GM12865 (cell line): ENCODE measurements around the gene GK2.

Experiments used
- DNase-seq: peaks from one replicate; pipeline ENCODE4 v3.0.0; 2010; ENCODE audit warnings: low read depth
- H3K4me3 ChIP-seq: 2 replicates; pipeline ENCODE4 v1.5.1; 2011; ENCODE audit warnings: mild to moderate bottlenecking, low read depth, low read length, control low read depth
- TF ChIP-seq, protein P1 (sequence below): IDR thresholded peaks from 2 replicates; pipeline ENCODE4 v1.5.1; 2011; ENCODE audit warnings: low read length, control low read depth, low read depth, inconsistent platforms; ENCODE audit not compliant: insufficient read depth; ENCODE audit errors: missing control alignments

The GK2 gene

DNA sequence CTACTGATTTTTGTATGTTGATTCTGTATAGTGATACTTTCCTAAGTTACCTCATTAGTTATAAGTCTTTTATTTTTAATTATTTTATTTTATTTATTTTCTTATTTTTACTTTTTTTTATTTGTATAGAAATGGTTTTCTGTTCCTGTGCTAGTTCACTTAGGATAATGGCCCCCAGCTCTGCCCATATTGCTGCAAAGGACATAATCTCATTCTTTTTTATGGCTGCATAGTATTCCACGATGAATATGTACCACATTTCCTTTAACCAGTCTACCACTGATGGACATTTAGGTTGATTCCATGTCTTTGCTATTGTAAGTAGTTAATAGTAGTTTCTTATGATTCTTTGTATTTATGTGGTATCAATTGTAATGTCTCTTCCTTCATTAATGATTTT, 31.5 kb upstream of the GK2 start:
- no peak for DNase-seq
- TF ChIP-seq, protein P1, sequence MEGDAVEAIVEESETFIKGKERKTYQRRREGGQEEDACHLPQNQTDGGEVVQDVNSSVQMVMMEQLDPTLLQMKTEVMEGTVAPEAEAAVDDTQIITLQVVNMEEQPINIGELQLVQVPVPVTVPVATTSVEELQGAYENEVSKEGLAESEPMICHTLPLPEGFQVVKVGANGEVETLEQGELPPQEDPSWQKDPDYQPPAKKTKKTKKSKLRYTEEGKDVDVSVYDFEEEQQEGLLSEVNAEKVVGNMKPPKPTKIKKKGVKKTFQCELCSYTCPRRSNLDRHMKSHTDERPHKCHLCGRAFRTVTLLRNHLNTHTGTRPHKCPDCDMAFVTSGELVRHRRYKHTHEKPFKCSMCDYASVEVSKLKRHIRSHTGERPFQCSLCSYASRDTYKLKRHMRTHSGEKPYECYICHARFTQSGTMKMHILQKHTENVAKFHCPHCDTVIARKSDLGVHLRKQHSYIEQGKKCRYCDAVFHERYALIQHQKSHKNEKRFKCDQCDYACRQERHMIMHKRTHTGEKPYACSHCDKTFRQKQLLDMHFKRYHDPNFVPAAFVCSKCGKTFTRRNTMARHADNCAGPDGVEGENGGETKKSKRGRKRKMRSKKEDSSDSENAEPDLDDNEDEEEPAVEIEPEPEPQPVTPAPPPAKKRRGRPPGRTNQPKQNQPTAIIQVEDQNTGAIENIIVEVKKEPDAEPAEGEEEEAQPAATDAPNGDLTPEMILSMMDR = no peak
- H3K4me3 ChIP-seq = no peak overlapping the region

DNA sequence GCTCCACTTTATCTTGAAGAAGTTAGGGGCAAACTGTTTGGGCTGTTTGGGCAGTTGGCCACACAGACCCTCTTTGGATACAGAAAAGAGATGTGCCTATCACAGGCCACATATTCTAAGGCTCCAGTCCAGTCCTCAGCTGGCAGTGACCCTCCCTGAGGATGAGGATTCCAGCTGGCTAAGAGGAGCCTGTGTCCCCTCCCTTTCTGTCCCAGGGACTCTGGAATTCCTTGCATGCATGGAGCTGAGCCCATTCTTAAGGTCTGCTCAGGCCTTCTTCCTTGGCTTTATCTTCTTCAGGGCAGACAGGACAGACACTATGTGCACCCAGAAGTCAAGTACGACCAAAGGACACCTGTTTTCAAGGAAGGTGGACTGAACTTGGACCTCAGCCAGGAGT, 23.8 kb upstream of the GK2 start:
- TF ChIP-seq, protein P1 = no peak
- DNase-seq = no peak
- H3K4me3 ChIP-seq = no peak overlapping the region

DNA sequence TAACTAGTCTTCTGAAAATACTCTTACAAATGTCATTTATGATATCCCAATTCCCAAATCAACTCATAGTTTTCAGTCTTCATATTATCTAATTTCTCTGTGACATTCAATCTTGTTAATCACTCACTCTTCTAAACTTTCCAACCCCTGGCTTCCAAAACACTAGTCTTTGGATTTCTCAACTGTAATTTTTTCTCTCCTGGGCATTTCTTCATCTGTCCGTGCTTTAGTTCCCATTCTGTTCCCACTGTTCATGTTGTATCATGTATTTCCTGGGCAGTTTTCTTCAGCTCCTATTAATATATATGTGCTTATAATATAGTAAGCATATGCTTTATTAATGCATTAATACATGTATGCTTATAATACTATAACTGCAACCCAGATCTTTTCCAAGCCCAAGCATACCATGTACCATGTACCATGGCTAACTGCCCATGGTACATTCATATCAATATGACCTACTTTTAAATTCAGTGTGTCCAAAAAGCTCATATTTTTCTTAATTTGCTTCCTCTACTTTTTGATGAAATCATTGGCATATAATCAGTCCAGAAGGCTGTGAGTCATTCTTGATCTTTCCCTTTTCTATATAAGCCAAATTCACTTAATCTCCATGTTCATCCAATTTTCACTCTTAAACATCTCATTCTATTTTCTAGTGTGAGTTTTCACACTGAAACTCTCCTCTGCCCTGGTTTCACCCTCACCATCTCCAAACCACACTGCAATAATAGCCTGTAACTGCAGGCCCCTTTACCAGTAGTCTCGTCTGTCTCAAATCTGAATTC, 21.3 kb upstream of the GK2 start:
- no peak for DNase-seq
- TF ChIP-seq, protein P1 = no peak
- H3K4me3 ChIP-seq = no peak overlapping the region

DNA sequence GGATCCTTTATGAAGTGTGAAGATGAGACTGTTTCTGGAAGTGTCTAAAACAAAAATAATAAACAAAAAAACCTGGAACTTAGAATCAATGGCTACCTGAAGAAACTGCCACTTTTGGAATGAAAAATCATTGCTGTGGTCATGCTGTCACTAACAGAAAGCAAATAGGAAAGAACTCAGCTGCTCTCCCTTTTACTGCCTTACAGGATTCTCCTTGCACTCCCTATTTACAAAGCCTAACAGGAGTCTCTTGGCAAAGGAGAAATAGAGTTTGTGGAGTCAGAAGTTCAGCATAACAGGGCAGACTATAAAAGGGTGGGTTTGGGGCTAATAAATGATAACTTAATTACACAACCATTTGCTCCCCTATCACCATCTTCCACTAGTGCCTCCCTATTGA, 19.0 kb upstream of the GK2 start:
- DNase-seq = no peak
- TF ChIP-seq, protein P1 = no peak
- H3K4me3 ChIP-seq = no peak overlapping the region

DNA sequence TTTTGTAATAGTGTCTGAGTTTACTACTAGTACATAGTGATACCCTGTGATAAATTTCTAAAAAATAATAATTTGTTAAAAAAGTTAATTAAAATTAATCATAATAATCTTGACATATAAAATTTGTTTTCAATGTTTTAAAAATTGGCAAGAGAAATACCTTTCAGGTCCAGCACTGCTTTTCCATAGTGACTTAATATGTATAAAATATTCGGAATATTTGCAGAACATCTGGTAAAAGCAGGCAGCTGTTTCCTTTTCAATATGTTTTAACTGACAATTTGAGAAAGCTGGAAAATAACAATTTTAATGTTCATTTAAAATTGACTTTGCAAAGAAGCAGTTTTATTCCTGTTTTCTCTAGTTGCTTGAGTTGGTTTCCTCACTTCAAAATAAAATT, 17.6 kb upstream of the GK2 start:
- no peak for DNase-seq
- TF ChIP-seq, protein P1 = no peak
- H3K4me3 ChIP-seq = no peak overlapping the region

DNA sequence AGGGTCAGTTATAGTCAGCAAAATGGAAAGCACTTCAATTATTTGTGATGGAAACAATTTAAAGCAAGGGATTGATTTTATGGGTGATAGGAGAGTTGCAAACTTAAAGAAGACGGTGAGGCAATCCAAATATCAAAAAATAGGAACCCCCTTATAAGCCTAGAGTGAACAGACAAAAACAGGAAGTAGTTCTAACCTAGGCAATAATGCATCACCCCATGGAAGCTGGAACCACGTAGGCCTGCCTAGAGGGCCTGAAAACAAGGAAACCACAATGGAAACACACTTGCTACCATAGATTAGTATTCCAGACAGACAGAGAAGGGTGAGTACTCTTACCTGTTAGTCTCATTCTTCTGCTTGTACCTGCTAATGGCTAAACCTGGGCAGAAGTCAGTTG, 13.5 kb upstream of the GK2 start:
- no peak for DNase-seq
- H3K4me3 ChIP-seq = no peak overlapping the region
- TF ChIP-seq, protein P1 = no peak

DNA sequence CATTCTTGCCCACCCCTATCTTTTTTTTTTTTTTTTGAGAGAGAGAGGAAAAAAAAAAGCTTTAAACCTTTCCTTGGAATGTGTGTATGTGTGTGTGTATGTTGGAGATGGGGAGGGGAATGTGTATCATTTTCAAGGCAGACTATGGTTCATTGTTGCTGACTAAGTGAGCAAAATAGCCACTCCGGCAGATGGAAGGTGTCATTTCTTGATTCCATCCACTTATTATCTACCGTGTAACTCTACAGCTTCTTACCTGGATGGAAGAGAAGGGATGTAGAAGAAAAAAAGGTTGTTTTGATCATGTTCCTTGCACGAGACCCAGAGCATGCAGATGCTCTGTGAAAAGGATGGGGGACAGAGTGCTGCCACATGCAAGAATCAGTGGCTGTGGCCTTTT, 5.9 kb upstream of the GK2 start:
- H3K4me3 ChIP-seq = no peak overlapping the region
- DNase-seq = no peak
- TF ChIP-seq, protein P1 = no peak
